ENCODE results near the gene TRAPPC14. TPM values are rescaled to one million over a fixed set of nuclear protein-coding genes. Genes with fewer than 3 reads are reported as not detected.

TRAPPC14 gene
- polyA plus RNA-seq, 1 of the 3 experiments (the other 2 are of a cell fraction) = 13.9 TPM

- TF ChIP-seq FOSL2 (IDR thresholded peaks at IDR 0.05; ENCODE audit: borderline replicate concordance, low read depth) (no peak), PBX3 (IDR thresholded peaks at IDR 0.05) (no peak), FOXM1 (IDR thresholded peaks at IDR 0.05; ENCODE audit: low read depth) (no peak)
These were observed 12.7 kb upstream of the TRAPPC14 start (continued) for GRCh38 chr7:100171087-100171681.

- no peak overlapping the region for H3K9ac ChIP-seq
- no peak overlapping the region for H3K4me3 ChIP-seq (ENCODE audit: low read depth in 2 of 2, low read length in 1 of 2)
- WGBS (ENCODE audit: low lambda C conversion rate) = 91% methylated on average over 10 of the region's 11 CpGs
- TF ChIP-seq GATA2 (CRISPR knock-in tag; IDR thresholded peaks at IDR 0.05) = no peak
- TF ChIP-seq REST (IDR thresholded peaks at IDR 0.05; ENCODE audit: low read depth, low read length) = no peak
- H3K9me2 ChIP-seq = no peaks in the 10 kb centered on the region
- no peak overlapping the region for H3K4me2 ChIP-seq
- H3F3A ChIP-seq (replicated peaks; ENCODE audit: insufficient read depth) = peaks cover 18% of the 10 kb centered on the region
- ChIA-PET CTCF (interaction anchor here (1.3 kb wide), 1 partner anchor 38 kb away, joined by 3 read pairs; no protein-coding TSS in a partner anchor), POLR2A (no interaction called here)
- H2AFZ ChIP-seq (ENCODE audit: low read depth) = no peak overlapping the region
- peaks cover 1% of the 10 kb centered on the region; the same call in 1 of the 2 replicates for H3K79me2 ChIP-seq (ENCODE audit: insufficient read depth)
- H3K4me1 ChIP-seq (ENCODE audit: control insufficient read depth in 1 of 2, insufficient read depth in 2 of 2, low read depth in 1 of 2, low read length in 1 of 2) = peaks cover 0 to 20% of the 10 kb centered on the region in 2 experiments; a peak in 1 of 4 replicates
- H3K36me3 ChIP-seq (replicated peaks in 1 of 2; ENCODE audit: control insufficient read depth in 1 of 2, insufficient read depth in 2 of 2, low read length in 1 of 2) = peaks cover 5 to 21% of the 10 kb centered on the region in 2 experiments
- peak; percentile 31 for DNase-seq
- H4K20me1 ChIP-seq (ENCODE audit: insufficient read depth) = no peaks in the 10 kb centered on the region
- no peaks in the 10 kb centered on the region for H3K27me3 ChIP-seq (ENCODE audit: insufficient read depth)
- no peak overlapping the region for H3K27ac ChIP-seq (ENCODE audit: low read depth in 2 of 2, low read length in 1 of 2)
- H3K9me3 ChIP-seq = no peaks in the 10 kb centered on the region
These were observed 11.8 kb upstream of the TRAPPC14 start for GRCh38 chr7:100170101-100170897.

GRCh38 chr7:100169147-100169850 lies 10.8 kb upstream of the TRAPPC14 start:
- no peaks in the 10 kb centered on the region for H3K79me2 ChIP-seq (ENCODE audit: insufficient read depth)
- no peak for TF ChIP-seq TEAD4 (IDR thresholded peaks at IDR 0.05; ENCODE audit: borderline replicate concordance, insufficient read depth)
- no peak for TF ChIP-seq CTCF (IDR thresholded peaks at IDR 0.05)
- no peak for TF ChIP-seq FOXM1 (IDR thresholded peaks at IDR 0.05; ENCODE audit: low read depth)
- no peak for TF ChIP-seq IRF3 (IDR thresholded peaks at IDR 0.05; ENCODE audit: low read depth, low read length)
- no peak for TF ChIP-seq EP300 (IDR thresholded peaks at IDR 0.05; ENCODE audit: borderline replicate concordance in 1 of 2, low read depth in 1 of 2, low read length in 1 of 2)
- TF ChIP-seq RCOR1 (IDR thresholded peaks at IDR 0.05; ENCODE audit: low read length) = no peak
- TF ChIP-seq EZH2phosphoT487 (IDR thresholded peaks at IDR 0.05; ENCODE audit: borderline replicate concordance, low read depth) = no peak
- POLR2A ChIA-PET = interaction anchor here (1.1 kb wide), 1 partner anchor 11 kb away, joined by 4 read pairs; the partner anchor contains the start of gene TRAPPC14
- H2AFZ ChIP-seq (ENCODE audit: low read depth) = no peak overlapping the region
- H3K4me1 ChIP-seq (ENCODE audit: control insufficient read depth in 1 of 2, insufficient read depth in 2 of 2, low read depth in 1 of 2, low read length in 1 of 2) = peaks cover 0 to 18% of the 10 kb centered on the region in 2 experiments; a peak in 1 of 4 replicates
- CTCF ChIA-PET = interaction anchor here (0.7 to 2.1 kb wide), 3 partner anchors 37 to 238 kb away, joined by 3 to 5 read pairs (median 3); no protein-coding TSS in a partner anchor
- H3K9me3 ChIP-seq = no peaks in the 10 kb centered on the region
- WGBS (ENCODE audit: low lambda C conversion rate) = 91% methylated on average over 11 of the region's 11 CpGs
- H3K4me3 ChIP-seq (ENCODE audit: low read depth in 2 of 2, low read length in 1 of 2) = no peak overlapping the region
- H3F3A ChIP-seq (replicated peaks; ENCODE audit: insufficient read depth) = peaks cover 18% of the 10 kb centered on the region
- H3K36me3 ChIP-seq (replicated peaks in 1 of 2; ENCODE audit: control insufficient read depth in 1 of 2, insufficient read depth in 2 of 2, low read length in 1 of 2) = peaks cover 3 to 15% of the 10 kb centered on the region in 2 experiments
- DNase-seq = peak; percentile 32
- no peak overlapping the region for H3K27ac ChIP-seq (ENCODE audit: low read depth in 2 of 2, low read length in 1 of 2)
- no peaks in the 10 kb centered on the region for H4K20me1 ChIP-seq (ENCODE audit: insufficient read depth)
- H3K27me3 ChIP-seq (ENCODE audit: insufficient read depth) = no peaks in the 10 kb centered on the region
- H3K4me2 ChIP-seq = no peak overlapping the region
- H3K9ac ChIP-seq = no peak overlapping the region
- no peaks in the 10 kb centered on the region for H3K9me2 ChIP-seq
